Measurements from ENCODE around the gene RANBP3L. TPM values are rescaled to one million over a fixed set of nuclear protein-coding genes. Genes with fewer than 3 reads are reported as not detected.

Gene RANBP3L
- total and polyA plus RNA-seq, 2 experiments from 2014 or later: not detected

- no peak overlapping the region for H3K4me2 ChIP-seq
- no peak for DNase-seq (ENCODE audit: low spot score)
- no peak overlapping the region for H3K27ac ChIP-seq (ENCODE audit: low read depth)
- no peak overlapping the region for H3K27ac Mint-ChIP-seq
- H2AFZ ChIP-seq: no peak overlapping the region
- H4K20me1 ChIP-seq (replicated peaks; ENCODE audit: insufficient read depth): no peaks in the 10 kb centered on the region
- H3K9me3 Mint-ChIP-seq: no peaks in the 10 kb centered on the region
- H3F3A ChIP-seq (replicated peaks; ENCODE audit: low read depth): no peaks in the 10 kb centered on the region
- H3K36me3 ChIP-seq (ENCODE audit: insufficient read depth): no peaks in the 10 kb centered on the region
- no peaks in the 10 kb centered on the region for H3K9me2 ChIP-seq (ENCODE audit: insufficient read depth)
- no peaks in the 10 kb centered on the region; the same call in 1 of the 2 replicates for H3K4me1 ChIP-seq (ENCODE audit: insufficient read depth)
- no peak for TF ChIP-seq POLR2AphosphoS5 (IDR thresholded peaks at IDR 0.05; ENCODE audit: low read depth)
- no peak for TF ChIP-seq ETS1 (IDR thresholded peaks at IDR 0.05)
- TF ChIP-seq EZH2phosphoT487 (IDR thresholded peaks at IDR 0.05; ENCODE audit: unreplicated experiment): no peak
- no peak for TF ChIP-seq EZH2 (IDR thresholded peaks at IDR 0.05; ENCODE audit: low read depth, unreplicated experiment)
- no peak for TF ChIP-seq ZNF462 (CRISPR knock-in tag; IDR thresholded peaks at IDR 0.05)
- TF ChIP-seq REST (IDR thresholded peaks at IDR 0.05; ENCODE audit: unreplicated experiment): no peak
- no peak for TF ChIP-seq ZNF331 (CRISPR knock-in tag; IDR thresholded peaks at IDR 0.05; ENCODE audit: low read depth)
- no peak for TF ChIP-seq STAT1 (IDR thresholded peaks at IDR 0.05; ENCODE audit: unreplicated experiment)
- TF ChIP-seq NANOG (IDR thresholded peaks at IDR 0.05; ENCODE audit: borderline replicate concordance): no peak
- no peak for TF ChIP-seq ZNF114 (CRISPR knock-in tag; IDR thresholded peaks at IDR 0.05)
- no peak for TF ChIP-seq CTCF (conservative IDR thresholded peaks at IDR 0.05; ENCODE audit: low read depth in 2 of 2)
- no peak for TF ChIP-seq JUNB (IDR thresholded peaks at IDR 0.05; ENCODE audit: unreplicated experiment)
- no peak for TF ChIP-seq CREB1 (CRISPR knock-in tag; IDR thresholded peaks at IDR 0.05; ENCODE audit: low read depth)
- H3K27me3 ChIP-seq (ENCODE audit: insufficient read depth): no peaks in the 10 kb centered on the region
- H3K4me3 Mint-ChIP-seq: no peak overlapping the region
- H3K4me1 Mint-ChIP-seq: peaks cover 13% of the 10 kb centered on the region
- no peak for ATAC-seq
- H3K79me2 ChIP-seq (replicated peaks; ENCODE audit: insufficient read depth): no peaks in the 10 kb centered on the region
- H3K36me3 Mint-ChIP-seq (ENCODE audit: low read depth): no peaks in the 10 kb centered on the region
- no peaks in the 10 kb centered on the region for H3K27me3 Mint-ChIP-seq (ENCODE audit: insufficient read depth, low read depth, poor library complexity)
- no peak overlapping the region for H3K4me3 ChIP-seq
Observed at GRCh38 chr5:36276864-36277263, 24.8 kb downstream of the RANBP3L start.

All from GM23338 (cell line).